GM23248 (cell line): ENCODE data around the gene RASGRF1.

Experiments
- EZH2 ChIP-seq: fragments of 200-600 bp; sonication (generic); IDR thresholded peaks from 2 replicates; pipeline ENCODE4 v1.6.1; 2018; ENCODE audit warnings: antibody characterized with exemption, mild to moderate bottlenecking; ENCODE audit not compliant: insufficient read depth, poor library complexity, severe bottlenecking
- EZH2phosphoT487 ChIP-seq: fragments of 200-600 bp; sonication (generic); IDR thresholded peaks from 2 replicates; pipeline ENCODE4 v1.6.1; 2018; ENCODE audit warnings: antibody characterized with exemption, moderate library complexity, mild to moderate bottlenecking, low read depth; ENCODE audit not compliant: insufficient read depth

DNA sequence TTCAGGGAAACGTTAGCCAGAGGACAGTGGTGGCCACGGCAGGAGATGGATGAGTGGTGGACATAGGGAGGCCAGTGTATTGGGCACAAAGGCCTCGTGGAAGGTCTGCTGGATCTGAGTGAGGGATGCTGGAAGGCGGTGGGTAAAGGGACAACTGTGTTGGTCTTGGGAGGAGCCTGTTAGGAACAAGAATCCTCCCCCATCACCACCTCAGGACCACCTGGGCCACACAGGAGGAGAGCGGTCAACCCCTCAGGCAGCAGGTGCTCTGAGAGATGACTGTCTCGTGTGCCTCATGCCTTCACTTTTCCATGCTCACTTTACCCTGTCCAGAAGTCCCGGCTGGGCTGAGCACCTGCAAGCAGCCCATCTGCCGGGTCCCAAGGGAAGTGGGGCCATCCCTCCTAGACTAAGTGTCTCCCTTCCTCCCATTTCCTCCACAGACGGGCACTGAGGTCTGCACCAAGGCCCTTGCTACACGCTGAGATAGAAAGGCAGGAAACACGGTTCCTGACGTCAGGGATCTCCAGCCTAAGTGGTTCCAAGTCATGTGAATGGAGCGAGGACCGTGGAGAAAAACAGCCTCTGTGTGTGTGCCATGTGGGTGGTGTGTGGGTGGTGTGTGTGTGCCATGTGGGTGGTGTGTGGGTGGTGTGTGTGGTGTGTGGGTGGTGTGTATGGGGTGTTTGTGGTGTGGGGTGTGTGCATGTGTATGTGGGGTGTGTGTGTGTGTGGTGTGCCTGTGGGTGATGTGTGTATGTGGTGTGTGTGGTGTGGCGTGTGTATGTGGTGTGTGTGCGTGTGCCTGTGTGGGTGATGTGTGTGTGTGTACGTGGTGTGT lies 97.9 kb downstream of the RASGRF1 start:
- TF ChIP-seq EZH2phosphoT487 (no peak), EZH2 (no peak)
